MM.1S (cell line): ENCODE results near the gene TSHZ2.

ENCODE experiments used
- DNase-seq: peaks from one replicate; pipeline ENCODE4 v3.0.0-alpha.2; 2015
- H2AFZ ChIP-seq: fragments of 300-600 bp; sonication (generic); 2 replicates; pipeline ENCODE4 v1.6.0; 2016; ENCODE audit warnings: antibody characterized with exemption, low read length
- H3F3A ChIP-seq: fragments of 300-600 bp; sonication (generic); 2 replicates; pipeline ENCODE4 v1.6.1; 2016; ENCODE audit warnings: mild to moderate bottlenecking, antibody characterized with exemption, low read length, moderate library complexity, mixed read lengths; ENCODE audit not compliant: insufficient read depth
- H3K27ac ChIP-seq: fragments of 300-600 bp; sonication (generic); 2 replicates; pipeline ENCODE4 v1.5.1; 2016; ENCODE audit warnings: mild to moderate bottlenecking, low read length
- H3K27me3 ChIP-seq: fragments of 300-600 bp; sonication (generic); replicated peaks from 2 replicates; pipeline ENCODE4 v1.6.0; 2016; ENCODE audit warnings: low read length; ENCODE audit not compliant: insufficient read depth
- H3K36me3 ChIP-seq: fragments of 300-600 bp; sonication (generic); replicated peaks from 2 replicates; pipeline ENCODE4 v1.6.1; 2016; ENCODE audit warnings: mild to moderate bottlenecking, low read length, mixed read lengths; ENCODE audit not compliant: insufficient read depth
- H3K4me1 ChIP-seq: fragments of 300-600 bp; sonication (generic); 2 replicates; pipeline ENCODE4 v1.6.1; 2016; ENCODE audit warnings: low read length, mixed read lengths
- H3K4me2 ChIP-seq: fragments of 300-600 bp; sonication (generic); 2 replicates; pipeline ENCODE4 v1.6.0; 2016; ENCODE audit warnings: low read depth, low read length
- H3K4me3 ChIP-seq: fragments of 300-600 bp; sonication (generic); 2 replicates; pipeline ENCODE4 v1.5.1; 2016; ENCODE audit warnings: low read length, mixed read lengths
- H3K79me2 ChIP-seq: fragments of 300-600 bp; sonication (generic); 2 replicates; pipeline ENCODE4 v1.6.1; 2016; ENCODE audit warnings: mixed run types, low read length, mixed read lengths
- H3K9ac ChIP-seq: fragments of 300-600 bp; sonication (generic); 2 replicates; pipeline ENCODE4 v1.6.1; 2016; ENCODE audit warnings: low read length, mixed read lengths
- H3K9me2 ChIP-seq: fragments of 300-600 bp; sonication (generic); replicated peaks from 2 replicates; pipeline ENCODE4 v1.6.1; 2016; ENCODE audit warnings: mild to moderate bottlenecking, low read length, mixed read lengths; ENCODE audit not compliant: insufficient read depth
- H3K9me3 ChIP-seq: fragments of 300-600 bp; sonication (generic); replicated peaks from 2 replicates; pipeline ENCODE4 v1.6.1; 2016; ENCODE audit warnings: mild to moderate bottlenecking, low read length, mixed read lengths; ENCODE audit not compliant: insufficient read depth
- H4K20me1 ChIP-seq: fragments of 300-600 bp; sonication (generic); 2 replicates; pipeline ENCODE4 v1.6.1; 2016; ENCODE audit warnings: mild to moderate bottlenecking, low read length, moderate library complexity, mixed read lengths; ENCODE audit not compliant: insufficient read depth
- EZH2 ChIP-seq: fragments of 300-600 bp; sonication (generic); optimal IDR thresholded peaks from 2 replicates; pipeline ENCODE3; 2017; ENCODE audit warnings: low read depth, mild to moderate bottlenecking, antibody characterized with exemption, low read length, mixed read lengths
- EZH2phosphoT487 ChIP-seq: fragments of 300-600 bp; sonication (generic); IDR thresholded peaks from 2 replicates; pipeline ENCODE4 v1.6.1; 2018; ENCODE audit warnings: antibody characterized with exemption, low read length
- TF ChIP-seq, protein P1 (sequence below): fragments of 300-600 bp; sonication (generic); IDR thresholded peaks from 2 replicates; pipeline ENCODE4 v1.5.1; 2016; ENCODE audit warnings: antibody characterized with exemption, low read length, mixed read lengths

Gene TSHZ2

DNA sequence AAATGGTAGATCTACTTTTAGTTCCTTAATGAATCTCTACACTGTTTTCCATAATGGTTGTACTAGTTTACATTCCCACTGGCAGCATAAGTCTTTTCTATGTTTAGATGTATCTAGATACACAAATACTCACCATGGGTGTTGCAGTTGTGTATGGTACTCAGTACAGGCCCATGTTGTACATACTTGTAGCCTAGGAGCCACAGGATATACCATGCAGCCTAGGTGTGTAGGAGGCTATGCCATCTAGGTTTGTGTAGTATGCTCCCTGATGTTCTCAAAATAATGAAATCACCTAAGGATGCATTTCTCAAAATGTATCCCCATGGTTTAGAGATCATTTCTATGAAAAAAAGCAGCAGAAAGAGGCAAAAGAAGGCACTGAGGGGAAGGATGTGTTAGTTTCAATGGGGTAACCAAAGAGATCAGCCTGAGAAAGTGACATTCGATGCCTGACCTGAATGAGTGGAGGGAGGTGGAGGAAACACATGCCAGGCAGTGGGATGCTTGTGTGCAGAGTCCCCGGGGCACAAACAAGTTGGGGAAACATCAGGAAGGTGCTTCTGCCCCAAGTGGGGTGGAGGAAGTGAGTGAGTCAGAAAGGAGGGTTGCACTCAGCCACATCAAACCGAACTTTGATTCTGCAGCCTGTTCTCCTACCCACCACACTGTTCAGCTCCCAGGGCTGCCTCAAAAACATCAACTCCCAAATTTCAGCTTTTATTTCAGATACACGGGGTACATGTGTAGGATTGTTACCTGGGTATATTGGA lies 430.3 kb downstream of the TSHZ2 start:
- no peaks in the 10 kb centered on the region for H4K20me1 ChIP-seq

DNA sequence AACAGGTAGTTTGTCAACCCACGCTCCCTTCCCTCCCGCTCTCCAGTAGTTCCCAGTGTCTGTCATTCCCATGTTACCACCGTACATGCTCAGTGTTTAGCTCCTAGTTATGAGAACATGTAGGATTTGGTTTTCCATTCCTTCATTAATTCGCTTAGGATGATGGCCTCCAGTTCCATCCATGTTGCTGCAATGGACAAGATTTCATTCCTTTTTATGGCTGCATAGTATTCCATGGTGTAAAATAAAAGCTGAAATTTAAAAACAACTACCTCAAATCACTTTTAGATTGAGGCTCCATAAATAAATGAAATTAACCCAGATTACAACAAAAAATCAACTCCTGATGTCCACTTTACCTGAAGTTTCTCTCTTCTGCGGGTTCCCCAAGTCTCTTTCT lies 430.9 kb downstream of the TSHZ2 start:
- Histone ChIP-seq H2AFZ (no peak overlapping the region), H3K9ac (no peak overlapping the region), H3K4me1 (no peaks in the 10 kb centered on the region), H3K4me3 (no peak overlapping the region), H3K79me2 (no peaks in the 10 kb centered on the region), H3K4me2 (no peak overlapping the region), H3F3A (no peaks in the 10 kb centered on the region), H3K9me2 (no peaks in the 10 kb centered on the region), H3K9me3 (no peaks in the 10 kb centered on the region), H3K27ac (no peak overlapping the region), H4K20me1 (no peaks in the 10 kb centered on the region), H3K36me3 (no peaks in the 10 kb centered on the region), H3K27me3 (no peaks in the 10 kb centered on the region)
- DNase-seq, result no peak
- TF ChIP-seq EZH2 (no peak), EZH2phosphoT487 (no peak)
- TF ChIP-seq, protein P1, sequence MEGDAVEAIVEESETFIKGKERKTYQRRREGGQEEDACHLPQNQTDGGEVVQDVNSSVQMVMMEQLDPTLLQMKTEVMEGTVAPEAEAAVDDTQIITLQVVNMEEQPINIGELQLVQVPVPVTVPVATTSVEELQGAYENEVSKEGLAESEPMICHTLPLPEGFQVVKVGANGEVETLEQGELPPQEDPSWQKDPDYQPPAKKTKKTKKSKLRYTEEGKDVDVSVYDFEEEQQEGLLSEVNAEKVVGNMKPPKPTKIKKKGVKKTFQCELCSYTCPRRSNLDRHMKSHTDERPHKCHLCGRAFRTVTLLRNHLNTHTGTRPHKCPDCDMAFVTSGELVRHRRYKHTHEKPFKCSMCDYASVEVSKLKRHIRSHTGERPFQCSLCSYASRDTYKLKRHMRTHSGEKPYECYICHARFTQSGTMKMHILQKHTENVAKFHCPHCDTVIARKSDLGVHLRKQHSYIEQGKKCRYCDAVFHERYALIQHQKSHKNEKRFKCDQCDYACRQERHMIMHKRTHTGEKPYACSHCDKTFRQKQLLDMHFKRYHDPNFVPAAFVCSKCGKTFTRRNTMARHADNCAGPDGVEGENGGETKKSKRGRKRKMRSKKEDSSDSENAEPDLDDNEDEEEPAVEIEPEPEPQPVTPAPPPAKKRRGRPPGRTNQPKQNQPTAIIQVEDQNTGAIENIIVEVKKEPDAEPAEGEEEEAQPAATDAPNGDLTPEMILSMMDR, result no peak

More for the DNA sequence above, 430.3 kb downstream of the TSHZ2 start:
- Histone ChIP-seq H3K27me3 (no peaks in the 10 kb centered on the region), H3K9me3 (no peaks in the 10 kb centered on the region), H3K4me2 (no peak overlapping the region), H3K27ac (no peak overlapping the region), H3K4me1 (no peaks in the 10 kb centered on the region), H2AFZ (no peak overlapping the region), H3K9me2 (no peaks in the 10 kb centered on the region), H3K79me2 (no peaks in the 10 kb centered on the region), H3K9ac (no peak overlapping the region), H3F3A (no peaks in the 10 kb centered on the region), H3K36me3 (no peaks in the 10 kb centered on the region), H3K4me3 (no peak overlapping the region)
- TF ChIP-seq EZH2, result no peak
- TF ChIP-seq, protein P1, result no peak
- no peak for TF ChIP-seq EZH2phosphoT487
- no peak for DNase-seq

DNA sequence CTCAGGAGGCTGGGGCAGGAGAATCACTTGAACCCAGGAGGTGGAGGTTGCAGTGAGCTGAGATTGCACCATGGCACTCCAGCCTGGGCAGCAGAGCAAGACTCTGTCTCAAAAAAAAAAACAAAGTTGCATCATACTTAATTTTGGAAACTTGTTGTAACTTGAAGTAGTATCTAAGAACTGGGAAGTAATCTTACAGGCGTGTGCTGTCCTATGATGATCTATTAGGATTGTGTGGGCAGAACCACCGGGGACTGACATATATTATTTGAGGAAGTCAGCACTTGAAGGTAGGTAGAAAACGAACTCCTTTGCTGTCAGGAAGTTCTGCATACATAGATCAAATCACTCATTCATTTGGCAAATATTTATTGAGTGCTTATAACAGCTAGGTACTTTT lies 433.0 kb downstream of the TSHZ2 start:
- Histone ChIP-seq H2AFZ (no peak overlapping the region), H3K79me2 (no peaks in the 10 kb centered on the region), H3K9me2 (no peaks in the 10 kb centered on the region), H3K27ac (no peak overlapping the region), H3K4me3 (no peak overlapping the region), H3K4me2 (no peak overlapping the region), H3K9me3 (no peaks in the 10 kb centered on the region), H3K27me3 (no peaks in the 10 kb centered on the region), H3K9ac (no peak overlapping the region), H3F3A (no peaks in the 10 kb centered on the region), H4K20me1 (no peaks in the 10 kb centered on the region), H3K4me1 (no peaks in the 10 kb centered on the region), H3K36me3 (no peaks in the 10 kb centered on the region)
- no peak for DNase-seq
- TF ChIP-seq EZH2, result no peak
- TF ChIP-seq EZH2phosphoT487, result no peak
- TF ChIP-seq, protein P1, result no peak
